DOHH2 (cell line): ENCODE data around the gene ANKRD55.
"Not testable (repeated sequence)": the region's sequence is repeated elsewhere in the genome, so short reads cannot be mapped to it uniquely, and the experiment has no call there.

Experiments
- H3F3A ChIP-seq: fragments of 200-600 bp; sonication (generic), shearing (Covaris generic); 2 replicates; pipeline ENCODE4 v1.6.0; 2016; ENCODE audit warnings: antibody characterized with exemption, mild to moderate bottlenecking; ENCODE audit not compliant: control insufficient read depth, insufficient read depth
- H3K27ac ChIP-seq: fragments of 200-600 bp; sonication (generic); 2 replicates; pipeline ENCODE4 v1.5.1; 2014; ENCODE audit warnings: low read depth, mild to moderate bottlenecking, low read length, moderate library complexity
- H3K27me3 ChIP-seq: fragments of 200-600 bp; sonication (generic); 2 replicates; pipeline ENCODE4 v1.6.1; 2014; ENCODE audit warnings: mild to moderate bottlenecking, low read length, mixed read lengths; ENCODE audit not compliant: control insufficient read depth
- H3K36me3 ChIP-seq: fragments of 200-600 bp; sonication (generic); 2 replicates; pipeline ENCODE4 v1.6.1; 2014; ENCODE audit warnings: mild to moderate bottlenecking, low read length, moderate library complexity, mixed read lengths; ENCODE audit not compliant: control insufficient read depth
- H3K4me1 ChIP-seq: fragments of 200-600 bp; sonication (generic); 2 replicates; pipeline ENCODE4 v1.6.1; 2014; ENCODE audit warnings: mild to moderate bottlenecking, low read length, mixed read lengths; ENCODE audit not compliant: control insufficient read depth
- H3K4me2 ChIP-seq: fragments of 200-600 bp; sonication (generic); 2 replicates; pipeline ENCODE4 v1.6.0; 2014; ENCODE audit warnings: mild to moderate bottlenecking, low read length, moderate library complexity
- H3K4me3 ChIP-seq: fragments of 200-600 bp; sonication (generic); 2 replicates; pipeline ENCODE4 v1.5.1; 2014; ENCODE audit warnings: mild to moderate bottlenecking, low read length, mixed read lengths
- H3K79me2 ChIP-seq: fragments of 200-600 bp; sonication (generic); 2 replicates; pipeline ENCODE4 v1.6.1; 2014; ENCODE audit warnings: mild to moderate bottlenecking, low read length, mixed read lengths; ENCODE audit not compliant: control insufficient read depth
- H3K9me2 ChIP-seq: fragments of 200-600 bp; sonication (generic); replicated peaks from 2 replicates; pipeline ENCODE4 v1.6.1; 2014; ENCODE audit warnings: mild to moderate bottlenecking, low read length, mixed read lengths; ENCODE audit not compliant: control insufficient read depth
- H3K9me3 ChIP-seq: fragments of 200-600 bp; sonication (generic); 2 replicates; pipeline ENCODE4 v1.6.1; 2014; ENCODE audit warnings: antibody characterized with exemption, low read length, mixed read lengths; ENCODE audit not compliant: control insufficient read depth, insufficient read depth
- H4K20me1 ChIP-seq: fragments of 200-600 bp; sonication (generic); 2 replicates; pipeline ENCODE4 v1.6.0; 2014; ENCODE audit warnings: low read depth, mild to moderate bottlenecking, antibody characterized with exemption, low read length, moderate library complexity; ENCODE audit not compliant: control insufficient read depth, insufficient read depth
- EZH2phosphoT487 ChIP-seq: fragments of 200-600 bp; sonication (generic); IDR thresholded peaks from 2 replicates; pipeline ENCODE4 v1.6.1; 2017; ENCODE audit warnings: borderline replicate concordance, mild to moderate bottlenecking, antibody characterized with exemption, low read length, moderate library complexity, mixed read lengths
- TF ChIP-seq, protein P1 (sequence below): fragments of 200-600 bp; sonication (generic); IDR thresholded peaks from one replicate; pipeline ENCODE4 v1.5.1; 2014; ENCODE audit warnings: antibody characterized with exemption, mild to moderate bottlenecking, low read depth, low read length; ENCODE audit not compliant: poor library complexity, severe bottlenecking

ANKRD55 gene

DNA sequence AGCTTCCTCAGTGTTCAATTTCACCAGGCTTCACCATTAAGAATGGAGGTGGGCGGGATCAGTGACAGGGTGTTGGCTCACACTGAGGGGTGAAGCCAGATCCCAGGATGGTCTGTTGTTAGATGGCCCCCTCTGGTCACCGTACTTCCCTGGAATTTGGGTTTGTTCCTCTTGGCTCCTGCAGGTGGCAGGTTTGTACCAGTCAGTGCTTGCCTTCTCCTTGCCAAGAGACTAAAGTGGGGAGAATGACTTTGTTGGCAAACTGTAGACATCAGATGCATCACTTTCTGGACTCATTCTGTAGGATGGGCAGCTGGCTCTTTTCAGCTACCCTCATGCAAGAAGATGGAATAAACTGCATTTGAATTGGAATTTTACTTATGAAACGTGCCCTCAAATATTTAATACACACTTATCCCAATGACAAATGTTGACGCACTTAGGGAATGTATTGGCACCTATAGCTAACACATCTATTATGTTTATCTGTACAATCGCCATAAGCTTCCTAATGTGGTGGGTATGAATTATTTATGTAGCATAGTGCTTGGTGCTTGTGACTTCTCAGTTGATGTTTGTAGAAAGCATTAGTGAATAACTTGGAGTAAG lies 31.4 kb upstream of the ANKRD55 start:
- H3K79me2 ChIP-seq: no peaks in the 10 kb centered on the region
- H3F3A ChIP-seq: no peaks in the 10 kb centered on the region
- no peaks in the 10 kb centered on the region for H3K9me3 ChIP-seq
- no peak overlapping the region for H3K4me3 ChIP-seq
- no peaks in the 10 kb centered on the region for H3K9me2 ChIP-seq
- TF ChIP-seq EZH2phosphoT487: no peak
- TF ChIP-seq, protein P1, sequence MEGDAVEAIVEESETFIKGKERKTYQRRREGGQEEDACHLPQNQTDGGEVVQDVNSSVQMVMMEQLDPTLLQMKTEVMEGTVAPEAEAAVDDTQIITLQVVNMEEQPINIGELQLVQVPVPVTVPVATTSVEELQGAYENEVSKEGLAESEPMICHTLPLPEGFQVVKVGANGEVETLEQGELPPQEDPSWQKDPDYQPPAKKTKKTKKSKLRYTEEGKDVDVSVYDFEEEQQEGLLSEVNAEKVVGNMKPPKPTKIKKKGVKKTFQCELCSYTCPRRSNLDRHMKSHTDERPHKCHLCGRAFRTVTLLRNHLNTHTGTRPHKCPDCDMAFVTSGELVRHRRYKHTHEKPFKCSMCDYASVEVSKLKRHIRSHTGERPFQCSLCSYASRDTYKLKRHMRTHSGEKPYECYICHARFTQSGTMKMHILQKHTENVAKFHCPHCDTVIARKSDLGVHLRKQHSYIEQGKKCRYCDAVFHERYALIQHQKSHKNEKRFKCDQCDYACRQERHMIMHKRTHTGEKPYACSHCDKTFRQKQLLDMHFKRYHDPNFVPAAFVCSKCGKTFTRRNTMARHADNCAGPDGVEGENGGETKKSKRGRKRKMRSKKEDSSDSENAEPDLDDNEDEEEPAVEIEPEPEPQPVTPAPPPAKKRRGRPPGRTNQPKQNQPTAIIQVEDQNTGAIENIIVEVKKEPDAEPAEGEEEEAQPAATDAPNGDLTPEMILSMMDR: peak; percentile 65
- H3K27ac ChIP-seq: no peak overlapping the region
- no peaks in the 10 kb centered on the region for H3K4me1 ChIP-seq
- no peaks in the 10 kb centered on the region for H4K20me1 ChIP-seq
- peaks cover 2% of the 10 kb centered on the region; the same call in 1 of the 2 replicates for H3K27me3 ChIP-seq
- no peaks in the 10 kb centered on the region for H3K36me3 ChIP-seq
- no peak overlapping the region for H3K4me2 ChIP-seq

DNA sequence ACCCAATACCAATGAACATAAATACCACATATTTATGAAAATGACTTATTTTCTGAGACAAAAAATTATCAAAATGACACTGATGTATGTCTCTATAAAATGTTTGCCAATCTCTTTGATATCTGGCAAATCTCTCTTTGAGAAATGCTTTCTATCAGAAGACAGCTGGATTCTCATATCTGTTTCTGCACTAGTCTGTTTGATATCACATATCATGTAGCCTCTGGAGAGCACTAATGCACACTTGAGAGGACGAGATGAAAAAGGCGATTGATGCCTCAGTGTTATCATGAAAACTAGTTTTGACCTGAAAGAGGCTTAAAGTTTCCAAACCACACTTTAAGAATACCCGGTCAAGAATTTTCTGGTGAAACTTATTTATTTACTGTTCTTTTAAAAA lies 29.1 kb upstream of the ANKRD55 start:
- Histone ChIP-seq H3K27me3 (peaks cover 2% of the 10 kb centered on the region; the same call in 1 of the 2 replicates), H3K4me1 (no peaks in the 10 kb centered on the region), H4K20me1 (no peaks in the 10 kb centered on the region), H3K27ac (no peak overlapping the region), H3K9me2 (no peaks in the 10 kb centered on the region), H3K4me3 (no peak overlapping the region), H3K9me3 (no peaks in the 10 kb centered on the region), H3K36me3 (no peaks in the 10 kb centered on the region), H3K79me2 (no peaks in the 10 kb centered on the region), H3K4me2 (no peak overlapping the region), H3F3A (no peaks in the 10 kb centered on the region)
- TF ChIP-seq, protein P1: no peak
- no peak for TF ChIP-seq EZH2phosphoT487

DNA sequence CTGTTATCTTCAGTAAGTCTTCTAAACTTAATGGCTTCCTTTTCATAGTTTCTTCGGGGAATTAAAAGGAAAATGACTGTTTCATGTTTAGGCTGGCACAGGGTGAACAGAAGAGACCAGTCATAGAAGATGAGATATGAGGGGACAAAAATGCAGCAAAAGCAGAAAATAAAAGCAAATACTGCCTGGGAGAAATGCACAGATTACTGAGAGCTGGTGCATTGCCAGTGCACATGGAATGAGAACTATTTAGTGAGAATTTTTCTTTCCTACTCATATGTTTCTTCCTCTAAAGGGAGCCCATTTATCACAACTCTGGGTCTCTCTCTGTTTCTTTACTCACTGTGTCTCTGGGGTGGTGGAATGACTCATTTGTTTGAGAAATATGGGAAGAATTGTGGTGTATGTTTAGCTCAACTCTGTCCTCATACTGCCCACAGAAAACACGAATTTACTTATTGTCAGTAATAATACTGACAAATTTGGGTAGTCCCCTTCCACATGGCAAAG lies 25.9 kb upstream of the ANKRD55 start:
- Histone ChIP-seq H3K36me3 (no peaks in the 10 kb centered on the region), H3K27ac (no peak overlapping the region), H3K9me3 (no peaks in the 10 kb centered on the region), H3K4me3 (no peak overlapping the region), H3F3A (no peaks in the 10 kb centered on the region), H3K9me2 (no peaks in the 10 kb centered on the region), H3K79me2 (no peaks in the 10 kb centered on the region), H4K20me1 (no peaks in the 10 kb centered on the region), H3K4me2 (no peak overlapping the region), H3K27me3 (peaks cover 2% of the 10 kb centered on the region; the same call in 1 of the 2 replicates), H3K4me1 (no peaks in the 10 kb centered on the region)
- TF ChIP-seq, protein P1: no peak
- TF ChIP-seq EZH2phosphoT487: no peak

DNA sequence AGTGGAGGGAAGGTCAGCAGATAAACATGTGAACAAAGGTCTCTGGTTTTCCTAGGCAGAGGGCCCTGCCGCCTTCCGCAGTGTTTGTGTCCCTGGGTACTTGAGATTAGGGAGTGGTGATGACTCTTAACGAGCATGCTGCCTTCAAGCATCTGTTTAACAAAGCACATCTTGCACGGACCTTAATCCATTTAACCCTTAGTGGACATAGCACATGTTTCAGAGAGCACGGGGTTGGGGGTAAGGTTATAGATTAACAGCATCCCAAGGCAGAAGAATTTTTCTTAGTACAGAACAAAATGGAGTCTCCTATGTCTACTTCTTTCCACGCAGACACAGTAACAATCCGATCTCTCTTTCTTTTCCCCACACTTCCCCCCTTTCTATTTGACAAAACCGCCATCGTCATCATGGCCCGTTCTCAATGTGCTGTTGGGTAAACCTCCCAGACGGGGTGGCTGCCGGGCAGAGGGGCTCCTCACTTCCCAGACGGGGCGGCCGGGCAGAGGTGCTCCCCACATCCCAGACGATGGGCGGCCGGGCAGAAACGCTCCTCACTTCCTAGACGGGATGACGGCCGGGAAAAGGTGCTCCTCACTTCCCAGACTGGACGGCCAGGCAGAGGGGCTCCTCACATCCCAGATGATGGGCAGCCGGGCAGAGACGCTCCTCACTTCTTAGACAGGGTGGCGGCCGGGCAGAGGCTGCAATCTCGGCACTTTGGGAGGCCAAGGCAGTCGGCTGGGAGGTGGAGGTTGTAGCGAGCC lies 24.8 kb upstream of the ANKRD55 start:
- not testable (repeated sequence) for H3K36me3 ChIP-seq, H4K20me1 ChIP-seq, H3K27me3 ChIP-seq, H3F3A ChIP-seq, H3K4me3 ChIP-seq, H3K9me3 ChIP-seq, H3K9me2 ChIP-seq, H3K4me2 ChIP-seq, H3K79me2 ChIP-seq, H3K4me1 ChIP-seq, H3K27ac ChIP-seq
